Testis (tissue), 3 donors: ENCODE measurements around the gene TUBA3C. TPM values are rescaled to one million over a fixed set of nuclear protein-coding genes. Genes with fewer than 3 reads are reported as not detected.

Experiments
- DNase-seq: peaks from one replicate; pipeline ENCODE4 v3.0.0-alpha.2; 2019
- H3K27ac ChIP-seq, 2 donors: fragments of 200-600 bp; sonication (generic); one replicate each; pipeline ENCODE4 v1.5.1; 2019
- H3K27me3 ChIP-seq: fragments of 200-600 bp; sonication (generic); one replicate; pipeline ENCODE4 v1.5.1; 2019
- H3K36me3 ChIP-seq: fragments of 200-600 bp; sonication (generic); one replicate; pipeline ENCODE4 v1.5.1; 2017; ENCODE audit warnings: low read depth; ENCODE audit errors: missing control alignments
- H3K4me1 ChIP-seq: fragments of 200-600 bp; sonication (generic); one replicate; pipeline ENCODE4 v1.5.1; 2019
- H3K4me3 ChIP-seq, 2 donors: fragments of 200-600 bp; sonication (generic); one replicate each; pipeline ENCODE4 v1.5.1; 2017 to 2019
- H3K9me3 ChIP-seq: fragments of 200-600 bp; sonication (generic); one replicate; pipeline ENCODE4 v1.5.1; 2017
- POLR2A ChIP-seq: fragments of 450-650 bp; IDR thresholded peaks from one replicate; pipeline ENCODE4 v1.6.1; 2017; ENCODE audit warnings: antibody characterized with exemption, mild to moderate bottlenecking, moderate library complexity
- WGBS, 2 donors: methylation state at CpG; one replicate each; pipeline ENCODE4 v1.1.5; 2018; 5-methylcytosine and 5-hydroxymethylcytosine counted together
- intact Hi-C: fragments of 100-400 bp; cut with DNase I; formaldehyde crosslinking; loops from one replicate; pipeline ENCODE4 v1.15.1; 2023; ENCODE audit warnings: low total_unique reads
- polyA plus RNA-seq: library from polyadenylated mRNA; stranded (reverse); fragments of 350-450 nt; fragmentation: Illumina TruSeq; extraction: RNeasy Lipid Tissue Mini Kit (QIAGEN cat#74804); gene quantifications from one replicate; pipeline ENCODE4 v1.2.3, GENCODE V29; 2014; ENCODE audit warnings: low read depth, low replicate concordance; ENCODE audit not compliant: insufficient read depth
- total RNA-seq, 2 donors: library from RNA; depleted of rRNA; stranded (reverse); fragments of >200 nt; gene quantifications; one replicate each; pipeline ENCODE4 v1.2.3, GENCODE V29; 2016
- TF ChIP-seq, protein P1 (sequence below), 3 experiments: fragments of 450-650 bp in 2 of 3; fragments of 200-600 bp in 1 of 3; sonication (generic) in 1 of 3; IDR thresholded peaks; one replicate each; pipeline ENCODE4 v1.5.1; 2016 to 2019; ENCODE audit warnings: antibody characterized with exemption in 3 of 3, mild to moderate bottlenecking in 2 of 3, moderate library complexity in 1 of 3

Gene TUBA3C
- total and polyA plus RNA-seq, 3 donors from 2014 or later = 306 to 1,049 (median 308) TPM

DNA sequence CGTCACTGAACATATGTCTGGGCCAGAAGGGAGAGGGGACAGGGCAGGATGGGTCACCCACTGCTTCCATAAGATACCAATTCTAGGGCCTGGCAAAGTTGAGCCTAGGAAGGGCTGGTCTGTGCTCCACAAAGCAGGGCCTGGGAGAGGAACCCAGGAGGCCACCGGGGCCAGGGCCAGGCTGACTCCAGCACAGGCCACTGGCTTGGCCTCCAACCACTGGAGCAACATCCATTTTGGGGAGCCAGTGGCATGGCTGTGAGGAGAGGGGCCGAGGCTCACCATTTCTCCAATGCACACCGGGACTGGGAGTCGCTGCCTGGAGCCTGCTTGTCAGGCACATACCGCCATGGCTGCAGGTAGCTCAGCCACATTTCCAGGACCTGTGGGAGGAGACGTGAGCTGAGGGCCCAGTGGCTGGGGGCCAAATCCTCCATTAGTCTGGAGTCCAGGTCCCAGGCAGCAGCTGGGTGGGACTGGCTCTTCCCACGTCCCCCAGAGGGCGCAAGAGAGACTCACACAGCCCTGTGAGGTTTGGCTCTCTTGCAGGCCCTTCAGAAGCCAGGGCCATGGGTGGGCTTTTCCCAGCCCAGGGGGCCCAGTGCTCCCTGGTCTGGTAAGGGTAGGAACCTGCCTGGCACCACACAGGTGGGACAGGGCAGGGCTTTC, 27.7 kb downstream of the TUBA3C start:
- no peaks in the 10 kb centered on the region for H3K4me1 ChIP-seq
- no peak overlapping the region for H3K27ac ChIP-seq
- TF ChIP-seq, protein P1, sequence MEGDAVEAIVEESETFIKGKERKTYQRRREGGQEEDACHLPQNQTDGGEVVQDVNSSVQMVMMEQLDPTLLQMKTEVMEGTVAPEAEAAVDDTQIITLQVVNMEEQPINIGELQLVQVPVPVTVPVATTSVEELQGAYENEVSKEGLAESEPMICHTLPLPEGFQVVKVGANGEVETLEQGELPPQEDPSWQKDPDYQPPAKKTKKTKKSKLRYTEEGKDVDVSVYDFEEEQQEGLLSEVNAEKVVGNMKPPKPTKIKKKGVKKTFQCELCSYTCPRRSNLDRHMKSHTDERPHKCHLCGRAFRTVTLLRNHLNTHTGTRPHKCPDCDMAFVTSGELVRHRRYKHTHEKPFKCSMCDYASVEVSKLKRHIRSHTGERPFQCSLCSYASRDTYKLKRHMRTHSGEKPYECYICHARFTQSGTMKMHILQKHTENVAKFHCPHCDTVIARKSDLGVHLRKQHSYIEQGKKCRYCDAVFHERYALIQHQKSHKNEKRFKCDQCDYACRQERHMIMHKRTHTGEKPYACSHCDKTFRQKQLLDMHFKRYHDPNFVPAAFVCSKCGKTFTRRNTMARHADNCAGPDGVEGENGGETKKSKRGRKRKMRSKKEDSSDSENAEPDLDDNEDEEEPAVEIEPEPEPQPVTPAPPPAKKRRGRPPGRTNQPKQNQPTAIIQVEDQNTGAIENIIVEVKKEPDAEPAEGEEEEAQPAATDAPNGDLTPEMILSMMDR (IDR thresholded peaks at IDR 0.05) = peak in 1 of 3 experiments; percentile 22
- TF ChIP-seq POLR2A = no peak
- 69 to 90% methylated on average over 3 to 7 of the region's 9 CpGs for WGBS, 2 donors
- no peak overlapping the region for H3K4me3 ChIP-seq
- DNase-seq = peak; percentile 58
- H3K9me3 ChIP-seq = no peaks in the 10 kb centered on the region
- no peaks in the 10 kb centered on the region for H3K36me3 ChIP-seq
- intact Hi-C loops = no loop called here
- H3K27me3 ChIP-seq = no peaks in the 10 kb centered on the region

DNA sequence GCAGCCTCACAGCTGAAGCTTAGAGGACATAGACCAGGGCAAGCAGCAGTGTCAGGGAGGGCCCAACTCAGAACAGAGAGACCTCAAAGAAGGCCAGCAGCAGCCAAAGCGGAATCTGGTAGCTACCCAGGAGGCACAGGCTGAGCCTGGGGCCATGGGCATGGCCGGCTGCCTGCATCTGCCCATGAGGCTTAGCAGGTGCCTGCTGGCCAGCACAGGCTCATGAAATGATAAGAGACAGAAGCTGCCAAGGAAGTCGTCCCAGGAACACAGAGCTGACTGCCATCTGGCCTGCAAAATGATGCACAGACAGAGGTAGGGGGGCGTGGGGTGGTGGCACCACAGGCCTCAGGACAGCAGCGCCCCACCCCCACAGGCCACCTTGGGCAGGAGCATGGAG, 29.2 kb downstream of the TUBA3C start:
- Histone ChIP-seq H3K9me3 (no peaks in the 10 kb centered on the region), H3K27ac (no peak overlapping the region), H3K4me1 (no peaks in the 10 kb centered on the region), H3K4me3 (no peak overlapping the region), H3K36me3 (no peaks in the 10 kb centered on the region), H3K27me3 (no peaks in the 10 kb centered on the region)
- no peak for TF ChIP-seq POLR2A
- intact Hi-C loops = no loop called here
- DNase-seq = peak; percentile 17
- 58 to 80% methylated on average over 4 to 5 of the region's 5 CpGs for WGBS, 2 donors

DNA sequence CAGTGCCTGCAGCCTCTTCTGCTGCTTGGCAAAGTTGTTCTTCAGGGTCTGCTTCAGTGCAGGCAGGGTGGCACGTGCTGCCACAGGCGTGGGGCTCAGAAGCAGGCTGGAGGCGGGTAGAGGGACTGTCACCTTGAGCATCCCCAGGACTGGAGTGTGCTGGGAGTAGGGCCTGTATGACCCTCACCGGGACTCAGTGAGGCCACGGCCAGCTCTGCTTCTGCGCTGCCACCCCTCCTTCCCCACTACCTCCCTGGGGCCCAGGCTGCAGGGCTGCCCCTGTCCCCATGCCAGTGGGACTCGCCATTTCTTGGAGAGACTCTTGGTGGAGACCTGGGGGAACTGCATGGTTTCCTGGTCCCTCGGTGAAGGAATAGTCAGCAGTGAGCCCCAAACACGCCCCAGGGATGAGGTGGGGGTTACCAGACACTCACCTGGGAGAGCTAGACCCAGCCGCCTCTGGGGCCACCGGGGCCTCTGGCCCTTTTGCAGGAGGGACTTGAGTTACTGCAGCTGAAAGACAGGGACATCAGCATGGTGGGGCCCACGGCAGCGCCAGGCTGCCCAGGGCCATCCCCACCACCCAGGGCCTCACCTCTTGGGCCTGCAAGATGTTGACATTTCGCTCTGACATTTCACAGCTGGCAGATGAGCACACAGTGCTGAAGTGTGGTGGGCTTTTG, 29.9 kb downstream of the TUBA3C start:
- intact Hi-C loops = no loop called here
- Histone ChIP-seq H3K36me3 (no peaks in the 10 kb centered on the region), H3K27me3 (no peaks in the 10 kb centered on the region), H3K9me3 (no peaks in the 10 kb centered on the region), H3K27ac (no peak overlapping the region), H3K4me3 (no peak overlapping the region), H3K4me1 (no peaks in the 10 kb centered on the region)
- peak; percentile 9 for DNase-seq
- 85 to 93% methylated on average over 3 to 14 of the region's 14 CpGs for WGBS, 2 donors
- TF ChIP-seq POLR2A = no peak
- TF ChIP-seq, protein P1 (IDR thresholded peaks at IDR 0.05) = no peak

DNA sequence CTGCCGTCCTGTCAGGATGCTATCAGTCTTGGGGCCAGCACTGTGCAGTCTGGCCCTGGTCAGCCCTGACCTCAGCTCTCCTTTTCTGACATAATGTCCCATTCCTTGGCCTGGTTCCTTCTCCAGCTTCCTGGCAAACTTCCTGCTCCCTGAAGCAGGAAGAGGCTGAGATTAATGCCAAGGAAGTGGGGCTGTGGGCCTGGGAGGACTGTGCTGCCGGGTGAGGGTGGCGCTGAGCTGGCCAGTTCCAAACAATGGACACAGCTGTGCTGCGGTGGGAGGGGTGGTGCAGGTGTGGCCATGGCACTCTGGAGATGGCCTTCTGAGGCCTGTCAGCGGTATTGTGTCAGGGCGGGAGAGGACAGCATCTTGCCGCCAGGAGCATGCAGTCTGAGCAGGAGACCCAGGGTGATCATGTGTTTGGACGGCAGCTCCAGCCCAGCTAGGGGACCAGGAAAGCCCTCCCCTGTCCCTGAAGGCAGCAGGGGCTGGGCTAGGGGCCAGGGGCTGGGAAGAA, 30.9 kb downstream of the TUBA3C start:
- H3K27ac ChIP-seq = no peak overlapping the region
- 17 to 84% methylated on average over 1 to 8 of the region's 8 CpGs for WGBS, 2 donors
- DNase-seq = peak; percentile 2

DNA sequence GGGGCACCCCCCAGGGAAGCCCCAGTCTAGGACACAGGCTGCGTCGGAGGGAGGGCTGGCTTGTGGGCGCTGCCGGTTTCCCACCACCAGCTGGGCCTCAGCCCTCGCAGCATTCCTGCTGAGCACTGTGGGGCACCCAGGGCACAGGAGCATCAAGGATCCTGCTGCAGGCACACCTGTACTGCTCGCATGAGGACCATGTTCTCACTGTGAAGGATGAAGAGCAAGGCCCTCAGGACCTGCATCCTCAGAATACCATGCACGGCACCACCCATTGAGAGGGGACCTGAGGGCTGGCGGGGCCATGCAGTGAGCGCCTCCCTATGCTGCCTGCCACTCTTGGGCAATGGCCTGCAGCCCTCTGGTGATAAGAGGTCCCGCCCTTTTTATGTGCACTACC, 31.4 kb downstream of the TUBA3C start:
- Histone ChIP-seq H3K27ac (no peak overlapping the region), H3K9me3 (no peaks in the 10 kb centered on the region), H3K36me3 (no peaks in the 10 kb centered on the region), H3K4me3 (no peak overlapping the region), H3K27me3 (no peaks in the 10 kb centered on the region), H3K4me1 (no peaks in the 10 kb centered on the region)
- no peak for TF ChIP-seq POLR2A
- TF ChIP-seq, protein P1 (IDR thresholded peaks at IDR 0.05) = no peak
- WGBS, 2 donors = 80 to 92% methylated on average over 6 to 7 of the region's 10 CpGs
- intact Hi-C loops = no loop called here
- no peak for DNase-seq

More for the DNA sequence above, 30.9 kb downstream of the TUBA3C start:
- intact Hi-C loops = no loop called here
- no peak for TF ChIP-seq POLR2A
- TF ChIP-seq, protein P1 (IDR thresholded peaks at IDR 0.05) = no peak
- H3K36me3 ChIP-seq = no peaks in the 10 kb centered on the region
- no peaks in the 10 kb centered on the region for H3K27me3 ChIP-seq
- H3K9me3 ChIP-seq = no peaks in the 10 kb centered on the region
- no peaks in the 10 kb centered on the region for H3K4me1 ChIP-seq
- H3K4me3 ChIP-seq = no peak overlapping the region
